Liver (tissue), 3 donors: ENCODE measurements around the gene NXPH4.

Experiments used
- CTCF ChIP-seq: fragments of 150-350 bp; IDR thresholded peaks from 2 replicates; pipeline ENCODE4 v1.5.1; 2017; ENCODE audit warnings: improper control_type of control experiment, low read depth, low read length; ENCODE audit not compliant: missing input control
- GABPA ChIP-seq, 2 donors: IDR thresholded peaks in 1 of 2; conservative IDR thresholded peaks in 1 of 2; 2 replicates each; pipeline ENCODE4 v1.6.1; 2016; ENCODE audit warnings: antibody characterized with exemption in 2 of 2, mild to moderate bottlenecking in 1 of 2, moderate library complexity in 1 of 2
- MAX ChIP-seq: IDR thresholded peaks from 2 replicates; pipeline ENCODE4 v1.6.1; 2016; ENCODE audit warnings: antibody characterized with exemption
- RAD21 ChIP-seq, 2 donors: IDR thresholded peaks; 2 replicates each; pipeline ENCODE4 v1.6.1; 2016; ENCODE audit warnings: antibody characterized with exemption in 2 of 2, mild to moderate bottlenecking in 2 of 2
- REST ChIP-seq: IDR thresholded peaks from 2 replicates; pipeline ENCODE4 v1.6.1; 2016; ENCODE audit warnings: antibody characterized with exemption, mild to moderate bottlenecking
- TAF1 ChIP-seq: conservative IDR thresholded peaks from 2 replicates; pipeline ENCODE4 v1.6.1; 2016; ENCODE audit warnings: antibody characterized with exemption, mild to moderate bottlenecking
- YY1 ChIP-seq: IDR thresholded peaks from 2 replicates; pipeline ENCODE4 v1.6.1; 2016; ENCODE audit warnings: antibody characterized with exemption, mild to moderate bottlenecking
- donor health status: healthy.
- donor health status: healthy.

- TF ChIP-seq CTCF (no peak), REST (no peak), MAX (no peak), GABPA (IDR thresholded peaks at IDR 0.05 in 1 of 2, conservative IDR thresholded peaks at IDR 0.05 in 1 of 2) (no peak), TAF1 (no peak), RAD21 (IDR thresholded peaks at IDR 0.05) (no peak), YY1 (no peak)
Observed at GRCh38 chr12:57176846-57177245, 39.7 kb upstream of the NXPH4 start.
